ENCODE results near the gene PEX26. TPM values are rescaled to one million over a fixed set of nuclear protein-coding genes. Genes with fewer than 3 reads are reported as not detected.
"Not testable (repeated sequence)": the region's sequence is repeated elsewhere in the genome, so short reads cannot be mapped to it uniquely, and the experiment has no call there.

Gene PEX26
- total RNA-seq, 1 donor from 2014 or later = 49.8 TPM

GRCh38 chr22:18120857-18121256 lies 43.1 kb downstream of the PEX26 start:
- Mint-ChIP-seq H3K4me1 (ENCODE audit: low read depth, unreplicated experiment) (no peaks in the 10 kb centered on the region), H3K27ac (ENCODE audit: unreplicated experiment) (no peak overlapping the region), H3K27me3 (ENCODE audit: unreplicated experiment) (no peaks in the 10 kb centered on the region), H3K9me3 (ENCODE audit: unreplicated experiment) (no peaks in the 10 kb centered on the region), H3K36me3 (ENCODE audit: unreplicated experiment) (no peaks in the 10 kb centered on the region), H3K4me3 (ENCODE audit: unreplicated experiment) (no peak overlapping the region)
- DNase-seq = no peak
- no peak for TF ChIP-seq CTCF (IDR thresholded peaks at IDR 0.05; ENCODE audit: partially characterized antibody, unreplicated experiment)

- Mint-ChIP-seq H3K27me3 (ENCODE audit: unreplicated experiment) (no peaks in the 10 kb centered on the region), H3K4me3 (ENCODE audit: unreplicated experiment) (no peak overlapping the region), H3K36me3 (ENCODE audit: unreplicated experiment) (peaks cover 3% of the 10 kb centered on the region), H3K9me3 (ENCODE audit: unreplicated experiment) (no peaks in the 10 kb centered on the region), H3K4me1 (ENCODE audit: low read depth, unreplicated experiment) (no peaks in the 10 kb centered on the region), H3K27ac (ENCODE audit: unreplicated experiment) (no peak overlapping the region)
- no peak for TF ChIP-seq CTCF (IDR thresholded peaks at IDR 0.05; ENCODE audit: partially characterized antibody, unreplicated experiment)
- DNase-seq = no peak
These were observed 43.7 kb downstream of the PEX26 start for GRCh38 chr22:18121506-18121905.

GRCh38 chr22:18121954-18122554 lies 44.3 kb downstream of the PEX26 start:
- Mint-ChIP-seq H3K27ac (ENCODE audit: unreplicated experiment) (no peak overlapping the region), H3K4me3 (ENCODE audit: unreplicated experiment) (no peak overlapping the region), H3K4me1 (ENCODE audit: low read depth, unreplicated experiment) (no peaks in the 10 kb centered on the region), H3K36me3 (ENCODE audit: unreplicated experiment) (peaks cover 5% of the 10 kb centered on the region), H3K9me3 (ENCODE audit: unreplicated experiment) (no peaks in the 10 kb centered on the region), H3K27me3 (ENCODE audit: unreplicated experiment) (no peaks in the 10 kb centered on the region)
- no peak for TF ChIP-seq CTCF (IDR thresholded peaks at IDR 0.05; ENCODE audit: partially characterized antibody, unreplicated experiment)
- no peak for DNase-seq

GRCh38 chr22:18123476-18124025 lies 45.8 kb downstream of the PEX26 start:
- H3K27ac Mint-ChIP-seq (ENCODE audit: unreplicated experiment); H3K4me3 Mint-ChIP-seq (ENCODE audit: unreplicated experiment); H3K4me1 Mint-ChIP-seq (ENCODE audit: low read depth, unreplicated experiment); DNase-seq; H3K9me3 Mint-ChIP-seq (ENCODE audit: unreplicated experiment); H3K36me3 Mint-ChIP-seq (ENCODE audit: unreplicated experiment); H3K27me3 Mint-ChIP-seq (ENCODE audit: unreplicated experiment): not testable (repeated sequence)

- no peaks in the 10 kb centered on the region for H3K27me3 Mint-ChIP-seq (ENCODE audit: unreplicated experiment)
- H3K4me3 Mint-ChIP-seq (ENCODE audit: unreplicated experiment) = no peak overlapping the region
- no peaks in the 10 kb centered on the region for H3K4me1 Mint-ChIP-seq (ENCODE audit: low read depth, unreplicated experiment)
- TF ChIP-seq CTCF (IDR thresholded peaks at IDR 0.05; ENCODE audit: partially characterized antibody, unreplicated experiment) = no peak
- no peak for DNase-seq
- H3K36me3 Mint-ChIP-seq (ENCODE audit: unreplicated experiment) = peaks cover 5% of the 10 kb centered on the region
- peaks cover 2% of the 10 kb centered on the region for H3K9me3 Mint-ChIP-seq (ENCODE audit: unreplicated experiment)
- H3K27ac Mint-ChIP-seq (ENCODE audit: unreplicated experiment) = no peak overlapping the region
These were observed 48.8 kb downstream of the PEX26 start for GRCh38 chr22:18126606-18127005.

Data from glutamatergic neuron (in vitro differentiated cells).